C4-2B (cell line): Measurements from ENCODE around the gene GLRX.
"Not testable (repeated sequence)": the region's sequence is repeated elsewhere in the genome, so short reads cannot be mapped to it uniquely, and the experiment has no call there.

Experiments
- H3K27ac ChIP-seq: fragments of 450-650 bp; 2 replicates; pipeline ENCODE4 v1.5.1; 2017
- ZFX ChIP-seq: fragments of 450-650 bp; IDR thresholded peaks from 2 replicates; pipeline ENCODE4 v1.6.1; 2017
- TF ChIP-seq, protein P1 (sequence below): fragments of 450-650 bp; conservative IDR thresholded peaks from 2 replicates; pipeline ENCODE4 v1.5.1; 2017; ENCODE audit warnings: mild to moderate bottlenecking

Gene GLRX

DNA sequence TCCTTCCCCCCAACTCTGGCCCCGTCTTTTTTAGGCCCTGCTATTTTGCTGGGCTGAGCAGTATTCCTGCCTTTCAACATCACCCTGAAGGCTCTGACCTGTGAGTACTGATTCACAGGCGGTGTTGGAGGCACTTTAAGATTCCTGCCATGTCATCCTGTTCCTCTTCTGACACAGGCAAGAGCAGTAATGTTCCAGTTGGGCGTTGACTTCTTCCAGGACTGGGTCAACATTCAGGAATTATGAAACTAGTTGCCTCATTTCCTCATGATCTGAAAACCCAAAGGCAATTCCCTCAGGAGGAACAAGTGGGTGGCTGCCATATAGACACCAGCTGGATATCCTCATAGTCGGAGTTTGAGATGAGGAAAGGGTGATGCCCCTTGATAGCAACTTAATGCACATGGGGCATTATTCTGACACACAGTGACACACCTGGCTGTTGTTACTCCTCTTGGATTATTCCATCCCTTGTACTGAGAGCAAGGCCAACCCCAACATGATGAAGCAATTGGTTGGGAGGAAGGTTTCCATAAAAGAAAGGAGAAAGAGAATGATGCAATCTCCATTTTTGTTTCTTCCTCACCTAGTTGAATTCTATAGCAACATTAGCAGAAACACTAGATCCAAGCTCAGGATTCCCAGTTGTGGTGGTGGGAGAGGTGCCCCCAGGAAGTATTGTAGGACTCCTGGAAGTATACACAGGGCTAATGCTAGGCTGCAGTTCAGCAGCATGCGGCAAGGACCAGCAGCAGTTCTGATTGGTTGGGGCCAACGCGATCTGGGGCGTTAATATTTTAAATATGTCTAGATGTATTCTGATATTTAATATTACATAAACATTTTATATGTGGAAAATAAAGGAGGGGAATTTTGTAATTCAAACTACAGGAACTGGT, 19.6 kb upstream of the GLRX start:
- TF ChIP-seq ZFX: no peak
- TF ChIP-seq, protein P1, sequence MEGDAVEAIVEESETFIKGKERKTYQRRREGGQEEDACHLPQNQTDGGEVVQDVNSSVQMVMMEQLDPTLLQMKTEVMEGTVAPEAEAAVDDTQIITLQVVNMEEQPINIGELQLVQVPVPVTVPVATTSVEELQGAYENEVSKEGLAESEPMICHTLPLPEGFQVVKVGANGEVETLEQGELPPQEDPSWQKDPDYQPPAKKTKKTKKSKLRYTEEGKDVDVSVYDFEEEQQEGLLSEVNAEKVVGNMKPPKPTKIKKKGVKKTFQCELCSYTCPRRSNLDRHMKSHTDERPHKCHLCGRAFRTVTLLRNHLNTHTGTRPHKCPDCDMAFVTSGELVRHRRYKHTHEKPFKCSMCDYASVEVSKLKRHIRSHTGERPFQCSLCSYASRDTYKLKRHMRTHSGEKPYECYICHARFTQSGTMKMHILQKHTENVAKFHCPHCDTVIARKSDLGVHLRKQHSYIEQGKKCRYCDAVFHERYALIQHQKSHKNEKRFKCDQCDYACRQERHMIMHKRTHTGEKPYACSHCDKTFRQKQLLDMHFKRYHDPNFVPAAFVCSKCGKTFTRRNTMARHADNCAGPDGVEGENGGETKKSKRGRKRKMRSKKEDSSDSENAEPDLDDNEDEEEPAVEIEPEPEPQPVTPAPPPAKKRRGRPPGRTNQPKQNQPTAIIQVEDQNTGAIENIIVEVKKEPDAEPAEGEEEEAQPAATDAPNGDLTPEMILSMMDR: no peak
- peak overlapping the region; percentile 68 for H3K27ac ChIP-seq

DNA sequence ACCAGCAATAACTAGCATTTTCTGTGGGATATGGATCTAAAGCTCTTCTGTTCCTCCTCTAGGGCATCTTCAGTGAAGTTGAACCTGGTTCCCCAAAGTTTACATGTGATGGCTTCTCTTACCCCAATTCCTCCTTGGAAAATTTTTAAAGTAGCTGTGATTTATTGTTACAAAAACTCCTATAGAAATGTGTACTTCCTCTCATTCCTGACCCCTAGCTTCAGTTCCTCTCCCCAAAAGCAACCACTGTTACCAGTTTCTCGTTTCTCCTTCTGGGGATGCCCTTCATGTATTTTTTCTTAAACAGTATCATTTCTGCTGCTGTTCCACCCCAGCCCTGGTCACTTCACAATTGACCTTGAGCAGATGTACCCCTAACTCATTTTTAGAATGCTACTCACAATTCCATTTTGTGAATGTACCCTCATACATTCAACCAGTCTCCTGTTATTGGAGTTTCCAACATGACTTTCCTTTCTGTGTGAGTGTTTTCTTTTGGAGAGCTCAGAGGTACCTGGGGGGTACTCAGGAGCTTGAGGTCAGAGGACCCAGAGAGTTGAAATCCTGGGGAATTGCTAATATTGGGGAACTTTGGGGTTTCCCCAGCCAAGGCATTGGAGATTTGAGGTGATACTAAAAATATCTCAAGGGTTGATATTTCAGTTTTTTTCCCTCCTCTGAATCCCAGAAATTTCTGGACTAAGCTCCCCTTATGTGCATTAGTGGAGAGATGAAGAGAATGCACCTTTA, 18.6 kb upstream of the GLRX start:
- TF ChIP-seq, protein P1: no peak
- TF ChIP-seq ZFX: no peak
- H3K27ac ChIP-seq: no peak overlapping the region

DNA sequence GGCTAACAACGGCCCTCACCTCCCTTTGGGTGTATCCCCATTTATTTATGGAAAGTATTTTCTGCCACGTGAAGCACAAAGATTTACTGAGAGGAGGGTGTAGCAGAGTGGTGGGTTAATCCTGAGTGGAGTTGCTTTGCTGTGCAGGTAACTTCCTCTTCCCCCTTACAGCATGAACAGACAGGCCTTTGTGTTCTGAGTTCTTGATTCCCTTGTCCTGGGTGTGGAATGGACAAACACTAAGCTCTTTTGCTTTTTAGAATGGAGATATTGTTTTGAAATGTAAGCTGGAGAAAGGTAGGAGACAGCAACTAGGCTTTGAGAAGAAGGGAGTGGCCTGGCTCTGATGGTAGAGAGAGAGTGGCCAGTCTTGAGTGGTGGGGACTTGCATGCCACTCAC, 17.1 kb upstream of the GLRX start:
- H3K27ac ChIP-seq: no peak overlapping the region
- TF ChIP-seq ZFX: no peak
- TF ChIP-seq, protein P1: no peak

DNA sequence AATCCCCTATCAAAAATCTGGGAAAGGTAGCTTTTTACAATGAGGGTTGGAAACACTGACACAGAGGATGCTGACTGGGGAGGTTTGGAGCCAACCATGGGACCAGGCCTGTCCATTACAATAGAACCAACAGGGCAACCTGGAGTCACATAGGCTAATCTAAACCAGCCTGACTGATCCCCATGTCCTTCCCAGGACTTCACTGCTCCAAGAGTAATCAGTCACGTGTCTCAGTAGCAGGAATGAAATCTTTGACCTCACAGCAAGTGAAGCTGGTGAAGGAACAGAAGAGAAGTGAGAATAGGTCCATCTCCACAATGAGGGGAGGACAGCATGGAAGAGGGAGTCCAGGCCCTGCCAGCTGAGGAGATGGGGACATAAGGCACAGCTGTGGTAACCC, 16.0 kb upstream of the GLRX start:
- H3K27ac ChIP-seq: no peak overlapping the region

DNA sequence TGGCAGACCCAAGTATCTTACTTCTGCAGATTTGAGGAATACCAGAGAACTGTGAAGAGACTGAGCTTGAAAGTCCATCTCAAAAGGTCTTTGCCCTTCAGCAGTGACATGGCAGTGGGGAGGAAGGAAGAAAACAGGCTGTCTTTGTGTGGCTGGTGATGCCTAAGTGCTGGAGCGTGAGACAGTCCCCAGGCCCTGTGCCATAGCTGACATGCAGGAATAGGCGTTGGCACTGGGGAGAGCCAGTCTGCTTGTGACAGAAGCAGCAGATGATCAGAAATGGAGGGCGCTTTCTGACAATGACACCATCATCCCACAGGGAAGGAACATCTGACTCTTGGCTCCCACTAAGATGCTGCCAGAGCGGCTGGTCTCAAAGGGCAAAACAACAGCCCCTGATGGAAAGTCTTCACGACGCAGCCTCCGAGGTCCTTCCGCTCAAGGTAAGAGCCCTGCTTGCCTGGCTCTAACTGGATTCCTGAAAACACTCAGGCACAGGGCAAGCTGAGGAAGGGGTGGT, 15.5 kb upstream of the GLRX start:
- no peak overlapping the region for H3K27ac ChIP-seq
- TF ChIP-seq, protein P1: no peak
- no peak for TF ChIP-seq ZFX

More for the DNA sequence above, 16.0 kb upstream of the GLRX start:
- TF ChIP-seq, protein P1: no peak
- no peak for TF ChIP-seq ZFX

DNA sequence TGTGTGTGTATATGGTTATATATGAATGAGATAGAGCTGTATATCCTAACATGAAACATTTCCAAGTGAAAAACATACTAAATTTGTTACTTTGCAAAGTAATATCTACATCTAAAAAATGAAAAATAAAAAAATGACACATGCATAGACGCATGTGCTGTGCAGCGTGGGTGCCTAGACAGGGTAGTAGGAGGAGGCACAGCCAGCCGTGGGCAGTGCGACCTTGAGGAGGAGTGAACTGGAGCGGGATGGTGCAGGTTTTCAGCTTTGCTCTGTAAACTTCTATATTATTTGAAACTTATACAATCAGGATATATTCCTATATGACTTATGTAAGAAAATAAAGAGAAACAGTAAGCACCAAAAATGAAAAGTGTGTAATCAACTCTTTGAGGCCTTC, 15.0 kb upstream of the GLRX start:
- H3K27ac ChIP-seq: no peak overlapping the region
- TF ChIP-seq, protein P1: no peak
- no peak for TF ChIP-seq ZFX

DNA sequence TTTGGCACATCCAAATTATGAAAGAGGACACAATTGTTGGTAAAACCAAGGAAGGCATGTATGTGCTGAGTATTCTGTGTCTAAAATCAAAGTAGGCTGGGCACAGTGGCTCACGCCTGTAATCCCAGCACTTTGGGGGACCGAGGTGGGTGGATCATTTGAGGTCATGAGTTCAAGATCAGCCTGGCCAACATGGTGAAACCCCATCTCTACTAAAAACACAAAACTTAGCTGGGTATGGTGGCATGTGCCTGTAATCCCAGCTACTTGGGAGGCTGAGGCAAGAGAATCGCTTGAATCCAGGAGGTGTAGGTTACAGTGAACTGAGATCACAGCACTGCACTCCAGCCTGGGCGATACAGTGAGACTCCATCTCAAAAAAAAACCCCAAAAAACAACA, 14.4 kb upstream of the GLRX start:
- not testable (repeated sequence) for H3K27ac ChIP-seq
